ENCODE data around the gene SFXN1.

DNA sequence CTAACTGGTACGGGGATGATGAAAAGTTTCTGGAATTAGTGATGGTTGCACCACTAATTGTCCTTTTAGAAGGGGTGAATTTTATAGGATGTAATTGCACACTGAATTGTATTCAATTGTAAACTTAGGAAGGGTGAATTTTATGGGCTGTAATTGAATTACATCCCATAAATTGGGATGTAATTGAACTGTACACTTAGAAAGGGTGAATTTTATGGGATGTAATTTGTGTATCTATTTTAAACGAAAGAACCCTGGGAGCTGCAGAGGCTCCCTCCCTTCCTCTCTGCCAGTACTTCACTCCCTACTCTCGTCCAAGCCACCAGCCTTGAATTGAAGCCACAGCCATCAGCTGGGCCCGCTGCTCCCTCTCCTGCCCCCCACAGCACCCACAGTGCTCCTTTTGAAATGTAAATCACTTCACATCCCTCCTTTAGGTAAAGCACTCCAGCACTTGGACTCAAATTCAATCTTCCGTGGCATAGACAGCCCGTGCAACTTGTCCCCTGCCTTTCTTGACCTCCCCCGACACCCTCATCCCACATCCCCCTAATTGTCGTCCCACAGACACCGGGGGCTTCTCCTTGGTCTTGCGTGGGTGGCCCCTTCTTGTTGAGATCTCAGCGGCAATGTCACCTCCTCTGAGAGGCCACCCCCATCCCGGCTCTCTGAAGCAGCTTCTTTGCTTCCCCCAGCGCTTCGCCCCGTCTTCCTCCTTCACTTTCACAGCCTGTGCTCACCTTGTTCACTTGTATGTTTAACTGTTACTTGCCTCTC is 95.3 kb downstream of the SFXN1 start:
- TF ChIP-seq POLR2AphosphoS5 (IDR thresholded peaks at IDR 0.05; ENCODE audit: borderline replicate concordance, low read depth, low read length) (no peak), EZH2 (IDR thresholded peaks at IDR 0.05) (no peak)
